ENCODE measurements around the gene AP1M2.
"Not testable (repeated sequence)": the region's sequence is repeated elsewhere in the genome, so short reads cannot be mapped to it uniquely, and the experiment has no call there.

Gene AP1M2

DNA sequence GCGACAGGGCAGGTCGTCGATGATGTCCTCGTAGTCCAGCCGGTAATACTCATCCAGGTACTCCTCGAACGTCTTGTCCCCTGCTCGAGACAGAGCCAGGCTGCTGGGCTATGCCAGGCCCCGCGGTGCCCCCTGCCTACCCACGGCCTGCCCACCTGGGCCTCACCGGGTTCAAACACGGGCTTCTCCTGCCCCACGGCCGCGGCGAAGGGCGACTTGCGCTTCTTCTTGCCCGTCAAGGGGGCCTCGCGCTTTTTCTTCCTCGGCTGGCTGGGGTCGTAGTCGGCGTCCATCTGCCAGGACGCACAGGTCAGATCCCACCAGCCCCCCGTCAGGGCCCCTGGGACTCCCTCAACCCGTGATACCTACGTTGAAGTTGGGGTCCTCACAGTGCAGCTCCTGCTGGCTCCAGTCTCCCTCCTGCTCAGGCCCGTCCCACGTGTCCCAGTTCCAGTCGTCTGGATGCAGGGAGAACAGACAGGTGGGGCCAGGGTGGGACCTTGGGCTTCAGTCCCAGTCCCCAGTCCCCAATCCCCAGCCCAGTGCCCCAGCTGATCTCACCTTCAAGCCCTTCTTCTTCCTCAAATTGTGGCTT lies 29.4 kb downstream of the AP1M2 start:
- no peaks in the 10 kb centered on the region for H3K36me3 Mint-ChIP-seq
- H3K4me3 Mint-ChIP-seq: no peak overlapping the region
- peaks cover 40% of the 10 kb centered on the region for H3K4me1 Mint-ChIP-seq (ENCODE audit: low read depth)
- H3K27me3 Mint-ChIP-seq: no peaks in the 10 kb centered on the region
- no peaks in the 10 kb centered on the region for H3K9me3 Mint-ChIP-seq (ENCODE audit: low read depth)
- peak overlapping the region; percentile 41 for H3K27ac Mint-ChIP-seq

DNA sequence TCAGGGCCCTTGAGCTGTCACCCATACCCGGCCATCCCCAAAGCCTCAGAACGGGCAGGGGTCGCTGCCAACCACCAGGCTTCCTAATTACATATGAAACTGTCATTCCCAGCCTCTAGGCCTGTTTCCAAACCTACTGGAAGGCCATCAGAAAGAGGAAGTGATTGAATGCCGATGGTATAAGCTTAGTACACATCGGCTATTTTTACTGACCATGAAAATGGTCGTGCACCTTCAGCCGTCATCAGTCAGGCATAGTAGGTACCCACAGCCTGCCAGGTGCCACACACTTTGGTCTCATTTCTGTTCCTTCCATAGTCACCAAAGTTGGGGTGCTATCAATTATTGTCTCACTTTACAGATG lies 31.5 kb downstream of the AP1M2 start:
- Mint-ChIP-seq H3K36me3 (no peaks in the 10 kb centered on the region), H3K4me1 (ENCODE audit: low read depth) (peaks cover 44% of the 10 kb centered on the region), H3K27me3 (no peaks in the 10 kb centered on the region), H3K27ac (no peak overlapping the region), H3K4me3 (no peak overlapping the region), H3K9me3 (ENCODE audit: low read depth) (no peaks in the 10 kb centered on the region)

DNA sequence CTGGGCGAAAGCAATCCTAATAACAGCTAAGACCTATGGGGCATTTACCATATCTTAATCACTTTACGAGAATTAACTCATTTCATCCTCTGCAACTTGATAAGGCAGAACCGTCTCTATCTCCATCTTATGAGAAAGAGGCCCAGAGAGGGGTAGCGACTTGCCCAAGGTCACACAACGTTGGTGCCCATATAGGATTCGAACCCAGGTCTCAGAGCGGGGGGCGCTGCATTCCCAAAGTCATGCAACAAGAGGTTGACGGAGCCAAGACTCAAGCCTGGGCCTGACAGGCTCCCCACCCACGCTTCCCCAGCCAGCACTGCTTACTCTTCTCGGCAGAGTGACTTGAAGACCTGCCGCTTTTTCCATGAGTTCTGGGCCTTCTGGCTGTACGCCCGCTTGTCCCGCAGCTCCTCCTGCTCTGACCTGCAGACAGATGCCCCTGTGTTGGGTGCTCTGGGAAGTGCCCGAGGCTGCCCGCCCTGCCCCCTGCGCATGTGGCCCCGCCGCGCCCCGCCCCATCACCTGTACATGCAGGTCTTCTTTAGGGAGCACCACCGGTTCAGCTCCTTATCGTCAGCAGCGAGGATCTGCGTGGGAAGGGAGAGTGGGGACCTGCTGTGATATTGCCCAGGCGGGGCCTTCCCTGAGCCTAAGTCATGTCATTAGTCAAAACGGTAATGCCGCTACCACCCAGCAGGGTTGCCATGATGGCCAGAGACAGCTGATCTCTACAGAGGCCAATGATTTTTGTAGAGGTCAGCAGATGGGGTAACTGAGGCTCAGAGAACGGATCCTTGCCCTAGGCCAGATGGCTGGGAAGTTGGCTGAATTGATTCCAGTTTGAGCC lies 32.1 kb downstream of the AP1M2 start:
- Mint-ChIP-seq H3K4me1 (ENCODE audit: low read depth) (peaks cover 50% of the 10 kb centered on the region), H3K4me3 (peak overlapping the region; percentile 59), H3K36me3 (no peaks in the 10 kb centered on the region), H3K27me3 (no peaks in the 10 kb centered on the region), H3K9me3 (ENCODE audit: low read depth) (no peaks in the 10 kb centered on the region), H3K27ac (peak overlapping the region; percentile 82)

DNA sequence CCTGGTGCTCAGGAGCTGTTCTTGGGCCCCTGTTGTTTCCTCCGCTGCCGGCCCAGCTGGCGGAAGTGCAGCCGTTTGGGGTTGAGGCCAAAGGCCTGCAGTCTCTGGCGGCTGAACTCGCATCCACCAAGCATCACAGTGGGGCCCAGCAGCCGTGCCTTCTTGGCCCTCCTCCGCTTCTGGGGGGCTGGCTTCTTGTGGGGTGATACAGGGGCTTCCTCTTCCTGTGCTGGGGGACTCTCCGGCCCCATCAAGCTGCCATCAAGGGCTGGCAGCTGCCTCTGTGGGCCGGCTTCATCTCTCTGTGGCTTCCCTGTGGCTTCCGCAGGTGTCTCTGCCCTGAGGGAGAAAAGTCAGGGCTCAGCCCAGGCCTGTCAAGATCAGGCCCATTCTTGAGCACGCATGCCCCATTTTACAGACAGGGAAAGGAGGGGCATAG lies 33.1 kb downstream of the AP1M2 start:
- Mint-ChIP-seq H3K4me1 (ENCODE audit: low read depth) (peaks cover 50% of the 10 kb centered on the region), H3K36me3 (no peaks in the 10 kb centered on the region), H3K4me3 (peak overlapping the region; percentile 59), H3K27ac (peak overlapping the region; percentile 82), H3K9me3 (ENCODE audit: low read depth) (no peaks in the 10 kb centered on the region), H3K27me3 (no peaks in the 10 kb centered on the region)

DNA sequence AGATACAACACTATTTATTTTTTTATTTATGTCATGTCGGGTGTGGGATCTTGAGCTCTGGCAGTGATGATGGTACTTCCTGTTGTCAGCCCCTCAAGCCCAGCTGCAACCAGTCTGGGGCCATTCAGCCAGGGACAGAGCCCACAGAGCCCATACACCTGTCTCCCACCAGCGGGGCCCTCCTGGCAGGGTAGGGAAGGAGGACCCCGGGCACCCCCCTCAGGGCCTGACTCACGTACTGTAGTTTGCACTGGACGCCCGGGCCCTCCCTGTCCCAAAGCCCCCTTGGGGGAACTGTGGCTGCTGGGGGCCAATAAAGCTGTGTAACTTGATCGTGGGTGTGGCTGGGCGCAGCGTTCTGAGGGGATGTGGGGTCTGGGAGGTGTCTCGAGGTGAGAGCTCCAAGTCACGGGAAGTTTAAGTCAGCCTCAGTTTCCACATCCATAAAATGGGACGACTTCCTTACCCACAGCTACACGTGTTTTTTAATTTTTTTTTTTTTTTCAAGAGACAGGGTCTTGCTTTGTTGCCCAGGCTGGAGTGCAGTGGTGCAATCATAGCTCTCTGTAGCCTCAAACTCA lies 33.9 kb downstream of the AP1M2 start:
- Mint-ChIP-seq H3K27me3 (no peaks in the 10 kb centered on the region), H3K4me3 (peak overlapping the region; percentile 59), H3K9me3 (ENCODE audit: low read depth) (no peaks in the 10 kb centered on the region), H3K36me3 (no peaks in the 10 kb centered on the region), H3K27ac (peak overlapping the region; percentile 82), H3K4me1 (ENCODE audit: low read depth) (peaks cover 50% of the 10 kb centered on the region)

DNA sequence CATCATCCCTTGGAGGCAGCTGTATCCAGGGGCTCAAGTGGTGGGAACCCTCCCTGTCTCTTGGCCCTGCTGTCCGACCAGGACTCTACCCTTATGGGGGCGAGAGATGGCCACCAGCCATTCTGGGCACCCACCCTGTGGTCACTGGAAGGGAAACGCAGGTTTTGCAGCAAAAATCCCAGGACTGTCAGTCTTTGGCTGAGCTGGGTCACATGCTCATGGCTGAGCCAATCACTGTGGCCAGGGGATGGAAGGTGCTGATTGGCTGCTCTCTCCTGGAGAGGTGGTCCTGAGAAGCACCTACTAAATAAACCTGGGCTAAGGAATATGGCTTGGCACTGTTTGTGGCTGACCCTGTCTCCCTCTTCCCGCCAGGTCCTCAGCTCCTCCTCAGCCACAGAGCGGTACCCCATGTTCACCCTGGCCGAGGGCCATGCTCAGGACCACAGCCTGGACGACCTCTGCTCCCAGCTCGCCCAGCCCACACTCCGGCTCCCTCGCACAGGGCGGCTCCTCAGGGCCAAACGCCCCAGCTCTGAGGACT lies 34.5 kb downstream of the AP1M2 start:
- H3K4me1 Mint-ChIP-seq (ENCODE audit: low read depth): peaks cover 50% of the 10 kb centered on the region
- no peaks in the 10 kb centered on the region for H3K9me3 Mint-ChIP-seq (ENCODE audit: low read depth)
- peak overlapping the region; percentile 7 for H3K4me3 Mint-ChIP-seq
- no peaks in the 10 kb centered on the region for H3K27me3 Mint-ChIP-seq
- H3K27ac Mint-ChIP-seq: no peak overlapping the region
- no peaks in the 10 kb centered on the region for H3K36me3 Mint-ChIP-seq

DNA sequence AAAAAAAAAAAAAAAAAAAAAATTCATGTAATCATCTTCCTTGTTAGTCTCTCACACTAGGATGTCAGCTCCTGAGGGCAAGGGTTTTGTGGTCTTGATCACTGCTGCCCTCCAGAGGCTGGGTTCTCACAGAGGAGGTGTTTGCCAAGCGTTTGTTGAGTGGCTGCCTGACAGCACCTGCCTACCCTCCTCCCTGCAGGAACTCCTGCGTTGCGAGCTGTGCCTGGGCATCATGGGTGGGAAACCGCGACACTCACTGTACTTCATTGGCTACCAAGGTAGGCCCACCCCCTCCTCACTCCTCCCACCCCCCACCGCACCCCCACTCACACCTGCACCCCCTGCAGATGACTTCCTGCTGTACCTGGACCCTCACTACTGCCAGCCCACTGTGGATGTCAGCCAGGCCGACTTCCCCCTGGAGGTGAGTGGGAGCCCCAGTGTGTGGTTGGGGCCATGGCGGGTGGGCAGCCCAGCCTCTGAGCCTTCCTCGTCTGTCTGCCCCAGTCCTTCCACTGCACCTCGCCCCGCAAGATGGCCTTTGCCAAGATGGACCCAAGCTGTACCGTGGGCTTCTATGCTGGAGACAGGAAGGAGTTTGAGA lies 35.3 kb downstream of the AP1M2 start:
- peak overlapping the region; percentile 66 for H3K27ac Mint-ChIP-seq
- no peaks in the 10 kb centered on the region for H3K36me3 Mint-ChIP-seq
- no peaks in the 10 kb centered on the region for H3K9me3 Mint-ChIP-seq (ENCODE audit: low read depth)
- no peak overlapping the region for H3K4me3 Mint-ChIP-seq
- no peaks in the 10 kb centered on the region for H3K27me3 Mint-ChIP-seq
- H3K4me1 Mint-ChIP-seq (ENCODE audit: low read depth): peaks cover 50% of the 10 kb centered on the region

DNA sequence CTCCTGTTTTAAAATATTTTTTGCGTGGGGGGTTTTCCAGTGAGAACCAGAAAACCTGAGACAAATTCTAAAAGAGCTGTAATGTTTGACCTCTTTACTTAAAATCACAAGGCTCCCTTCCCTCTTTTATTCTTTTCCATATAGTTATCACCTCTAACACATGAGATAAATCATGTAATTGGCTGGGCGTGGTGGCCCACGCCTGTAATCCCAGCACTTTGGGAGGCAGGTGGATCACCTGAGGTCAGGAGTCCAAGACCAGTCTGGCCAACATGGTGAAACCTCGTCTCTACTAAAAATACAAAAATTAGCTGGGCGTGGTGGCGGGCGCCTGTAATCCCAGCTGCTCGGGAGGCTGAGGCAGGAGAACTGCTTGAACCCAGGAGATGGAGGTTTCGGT lies 36.1 kb downstream of the AP1M2 start:
- H3K27me3 Mint-ChIP-seq; H3K9me3 Mint-ChIP-seq (ENCODE audit: low read depth); H3K36me3 Mint-ChIP-seq; H3K4me3 Mint-ChIP-seq: not testable (repeated sequence)
- H3K4me1 Mint-ChIP-seq (ENCODE audit: low read depth): peaks cover 46% of the 10 kb centered on the region
- H3K27ac Mint-ChIP-seq: peak overlapping the region; percentile 41

DNA sequence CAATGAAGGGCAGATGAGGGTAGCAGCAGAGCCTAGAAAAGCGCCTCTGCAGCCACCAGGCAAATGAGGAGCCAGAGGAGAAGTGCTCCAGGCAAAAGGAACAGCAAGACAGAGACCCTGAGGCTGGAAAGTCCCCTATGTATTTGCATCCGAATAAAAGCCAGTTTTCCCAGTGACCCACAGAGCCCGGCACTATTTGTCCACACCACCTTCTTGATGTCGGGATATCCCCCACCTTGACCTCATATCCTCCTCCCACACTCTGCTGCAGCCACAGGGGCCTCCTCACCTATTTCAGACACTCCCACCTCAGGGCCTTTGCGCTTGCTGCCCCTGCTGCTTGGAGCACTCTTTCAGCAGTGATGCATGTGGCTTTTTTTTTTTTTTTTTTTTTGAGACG lies 36.8 kb downstream of the AP1M2 start:
- Mint-ChIP-seq H3K4me3 (no peak overlapping the region), H3K4me1 (ENCODE audit: low read depth) (peaks cover 39% of the 10 kb centered on the region)

DNA sequence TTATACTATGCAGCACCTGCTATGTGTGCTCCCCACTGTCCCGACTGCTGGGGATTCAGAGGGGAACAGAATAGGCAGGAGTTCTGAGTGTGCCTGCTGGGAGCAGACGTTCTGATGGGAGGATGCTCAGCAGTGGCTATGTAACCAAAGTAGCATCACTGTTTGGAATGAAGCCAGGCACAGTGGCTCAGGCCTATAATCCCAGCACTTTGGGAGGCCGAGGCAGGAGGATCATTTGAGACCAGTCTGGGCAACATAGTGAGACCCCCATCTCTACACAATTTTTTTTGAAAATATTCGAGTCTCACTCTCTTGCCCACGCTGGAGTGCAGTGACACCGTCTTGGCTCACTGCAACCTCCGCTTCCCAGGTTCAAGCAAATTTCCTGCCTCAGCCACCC lies 37.4 kb downstream of the AP1M2 start:
- H3K4me1 Mint-ChIP-seq (ENCODE audit: low read depth): peaks cover 39% of the 10 kb centered on the region
- H3K4me3 Mint-ChIP-seq: no peak overlapping the region
- no peaks in the 10 kb centered on the region for H3K36me3 Mint-ChIP-seq
- H3K27ac Mint-ChIP-seq: no peak overlapping the region
- H3K27me3 Mint-ChIP-seq: no peaks in the 10 kb centered on the region
- no peaks in the 10 kb centered on the region for H3K9me3 Mint-ChIP-seq (ENCODE audit: low read depth)

More for the DNA sequence above, 36.8 kb downstream of the AP1M2 start:
- H3K9me3 Mint-ChIP-seq (ENCODE audit: low read depth): no peaks in the 10 kb centered on the region
- no peaks in the 10 kb centered on the region for H3K36me3 Mint-ChIP-seq
- no peaks in the 10 kb centered on the region for H3K27me3 Mint-ChIP-seq
- H3K27ac Mint-ChIP-seq: no peak overlapping the region

DNA sequence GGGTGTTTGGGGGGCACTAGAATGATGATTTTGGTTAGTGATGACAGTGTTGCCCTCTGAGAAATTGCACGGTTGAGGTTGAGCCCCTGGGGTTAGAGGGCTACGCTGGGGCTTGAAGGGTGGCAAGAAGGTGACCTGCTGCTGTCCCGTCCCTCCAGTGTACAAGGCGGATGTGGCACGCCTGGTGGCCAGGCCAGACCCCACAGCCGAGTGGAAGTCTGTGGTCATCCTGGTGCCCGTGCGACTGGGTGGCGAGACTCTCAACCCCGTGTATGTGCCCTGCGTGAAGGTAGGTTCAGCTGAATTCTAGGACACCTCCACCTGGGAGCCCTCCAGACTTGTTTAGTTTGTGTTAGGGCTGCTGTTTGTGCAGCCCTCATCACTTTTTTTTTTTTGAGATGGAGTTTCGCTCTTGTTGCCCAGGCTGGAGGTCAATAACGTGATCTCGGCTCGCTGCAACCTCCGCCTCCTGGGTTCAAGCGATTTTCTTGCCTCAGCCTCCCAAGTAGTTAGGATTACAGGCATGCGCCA lies 38.3 kb downstream of the AP1M2 start:
- no peaks in the 10 kb centered on the region for H3K9me3 Mint-ChIP-seq (ENCODE audit: low read depth)
- H3K36me3 Mint-ChIP-seq: no peaks in the 10 kb centered on the region
- no peak overlapping the region for H3K4me3 Mint-ChIP-seq
- H3K27me3 Mint-ChIP-seq: no peaks in the 10 kb centered on the region
- no peak overlapping the region for H3K27ac Mint-ChIP-seq
- H3K4me1 Mint-ChIP-seq (ENCODE audit: low read depth): peaks cover 34% of the 10 kb centered on the region

DNA sequence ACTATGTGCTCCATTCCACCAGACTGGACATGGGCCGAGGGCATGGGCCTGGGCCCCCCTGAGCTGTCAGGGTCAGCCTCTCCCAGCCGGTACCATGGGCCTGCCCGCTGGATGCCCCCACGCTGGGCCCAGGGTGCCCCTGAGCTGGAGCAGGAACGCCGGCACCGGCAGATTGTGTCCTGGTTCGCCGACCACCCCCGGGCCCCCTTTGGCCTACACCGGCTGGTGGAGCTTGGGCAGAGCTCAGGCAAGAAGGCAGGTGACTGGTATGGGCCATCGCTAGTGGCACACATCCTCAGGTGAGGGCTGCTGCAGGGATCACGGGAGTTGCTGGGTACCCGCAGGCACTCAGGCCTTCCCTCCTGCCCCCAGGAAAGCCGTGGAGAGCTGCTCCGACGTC lies 40.3 kb downstream of the AP1M2 start:
- H3K9me3 Mint-ChIP-seq (ENCODE audit: low read depth): no peaks in the 10 kb centered on the region
- no peak overlapping the region for H3K4me3 Mint-ChIP-seq
- H3K27me3 Mint-ChIP-seq: no peaks in the 10 kb centered on the region
- H3K4me1 Mint-ChIP-seq (ENCODE audit: low read depth): peaks cover 22% of the 10 kb centered on the region
- H3K36me3 Mint-ChIP-seq: no peaks in the 10 kb centered on the region
- no peak overlapping the region for H3K27ac Mint-ChIP-seq

DNA sequence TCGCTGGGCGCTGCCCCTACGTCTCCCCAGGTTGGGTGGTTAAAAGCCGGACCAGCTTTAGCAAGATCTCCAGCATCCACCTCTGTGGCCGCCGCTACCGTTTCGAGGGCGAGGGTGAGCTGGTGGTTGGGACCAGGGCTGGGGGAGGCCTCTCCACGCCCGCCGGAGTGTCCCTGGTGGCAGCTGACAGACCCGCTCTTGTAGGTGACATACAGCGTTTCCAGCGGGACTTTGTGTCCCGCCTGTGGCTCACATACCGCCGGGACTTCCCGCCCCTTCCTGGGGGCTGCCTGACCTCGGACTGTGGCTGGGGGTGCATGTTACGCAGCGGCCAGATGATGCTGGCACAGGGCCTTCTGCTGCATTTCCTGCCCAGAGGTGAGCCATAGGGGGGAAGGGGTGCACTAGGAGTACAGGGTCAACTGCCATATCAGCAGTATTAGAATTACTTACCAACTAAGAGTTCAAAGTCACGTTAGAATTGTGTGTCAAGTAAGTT lies 42.3 kb downstream of the AP1M2 start:
- peaks cover 1% of the 10 kb centered on the region for H3K27me3 Mint-ChIP-seq
- H3K36me3 Mint-ChIP-seq: no peaks in the 10 kb centered on the region
- peak overlapping the region; percentile 89 for H3K4me3 Mint-ChIP-seq
- H3K4me1 Mint-ChIP-seq (ENCODE audit: low read depth): peaks cover 11% of the 10 kb centered on the region
- H3K9me3 Mint-ChIP-seq (ENCODE audit: low read depth): no peaks in the 10 kb centered on the region
- H3K27ac Mint-ChIP-seq: peak overlapping the region; percentile 89

DNA sequence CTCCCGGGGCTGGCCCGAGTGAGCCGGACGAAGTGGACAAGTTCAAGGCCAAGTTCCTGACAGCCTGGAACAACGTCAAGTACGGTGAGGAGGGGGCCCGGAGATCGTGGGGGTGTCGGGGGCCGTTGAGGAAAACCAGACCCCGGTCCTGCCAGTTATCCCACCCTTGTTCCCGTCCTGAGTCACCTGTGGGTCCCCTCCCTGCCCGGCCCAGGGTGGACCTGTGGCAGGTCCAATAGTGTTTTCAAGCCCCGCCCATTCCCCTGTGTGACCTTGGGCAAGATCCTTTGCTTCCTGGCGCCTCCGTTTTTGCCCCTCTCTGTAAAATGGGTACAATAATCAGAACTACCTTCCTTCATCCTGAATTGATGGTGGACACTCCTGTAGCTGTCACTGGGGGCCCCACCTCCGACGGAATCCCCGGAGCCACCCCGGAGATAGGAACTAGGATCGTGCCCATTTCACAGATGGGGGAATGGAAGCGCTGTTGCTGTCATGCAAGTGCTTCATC lies 42.8 kb downstream of the AP1M2 start:
- peaks cover 1% of the 10 kb centered on the region for H3K27me3 Mint-ChIP-seq
- peak overlapping the region; percentile 89 for H3K4me3 Mint-ChIP-seq
- H3K9me3 Mint-ChIP-seq (ENCODE audit: low read depth): no peaks in the 10 kb centered on the region
- H3K4me1 Mint-ChIP-seq (ENCODE audit: low read depth): peaks cover 11% of the 10 kb centered on the region
- peak overlapping the region; percentile 89 for H3K27ac Mint-ChIP-seq
- H3K36me3 Mint-ChIP-seq: no peaks in the 10 kb centered on the region

All from activated naive CD8-positive, alpha-beta T cell (primary cell).